SK-N-SH treated with all-trans-retinoic acid at 6 μM for 48 hours (cell line): ENCODE results near the gene RAB35.

Source experiments
- GLIS3 ChIP-seq: fragments of 250-450 bp; sonication (Bioruptor Pico); IDR thresholded peaks from 2 replicates; pipeline ENCODE4 v1.5.0; 2020; ENCODE audit warnings: mild to moderate bottlenecking, moderate library complexity
- ZFP30 ChIP-seq: fragments of 450-650 bp; formaldehyde crosslinking; IDR thresholded peaks from 2 replicates; pipeline ENCODE4 v1.5.0; 2022; ENCODE audit warnings: mild to moderate bottlenecking, moderate library complexity
- TF ChIP-seq, protein P1 (sequence below): fragments of 250-450 bp; sonication (Bioruptor Pico); IDR thresholded peaks from 2 replicates; pipeline ENCODE4 v1.8.0; 2020; ENCODE audit warnings: mild to moderate bottlenecking, moderate library complexity, borderline replicate concordance

DNA sequence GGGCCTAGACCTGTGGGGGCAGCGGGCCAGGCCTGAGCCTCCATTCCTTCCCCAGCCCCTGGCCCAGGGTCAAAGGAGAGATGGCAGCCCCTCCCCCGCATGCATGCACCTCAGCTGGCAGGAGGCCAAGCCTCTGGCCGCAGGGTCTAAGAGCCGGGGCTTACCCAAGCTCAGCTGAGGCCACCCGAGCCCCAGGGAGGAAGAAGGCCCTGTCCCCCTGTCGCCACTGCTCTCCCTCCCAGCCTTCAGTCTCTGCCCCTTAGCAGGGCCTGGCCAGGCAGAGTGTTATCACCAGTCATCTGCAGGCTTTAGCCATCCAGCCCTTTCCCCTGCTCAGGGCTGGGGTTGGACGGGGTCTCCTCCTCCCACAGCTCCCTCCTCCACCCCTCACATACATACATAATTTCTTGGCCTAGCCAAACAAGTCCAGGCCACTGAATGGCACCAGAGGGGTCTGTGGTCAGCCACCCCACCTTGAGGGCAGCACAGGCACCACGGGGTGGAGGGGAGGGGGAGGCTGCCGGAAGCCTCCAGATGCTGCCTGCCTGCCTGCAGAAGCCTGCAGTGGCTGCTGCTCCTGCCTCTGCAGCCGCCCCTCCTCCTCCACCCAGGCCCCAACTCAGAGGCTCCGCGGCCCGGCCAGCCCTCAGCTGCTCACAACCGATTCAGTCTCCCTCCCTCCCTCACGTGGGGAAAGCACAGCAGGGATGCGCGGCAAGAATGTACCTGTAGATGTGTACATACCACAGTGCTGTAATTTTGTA lies 22.8 kb downstream of the RAB35 start:
- TF ChIP-seq GLIS3 (no peak), ZFP30 (CRISPR knock-in tag) (no peak)
- TF ChIP-seq, protein P1, sequence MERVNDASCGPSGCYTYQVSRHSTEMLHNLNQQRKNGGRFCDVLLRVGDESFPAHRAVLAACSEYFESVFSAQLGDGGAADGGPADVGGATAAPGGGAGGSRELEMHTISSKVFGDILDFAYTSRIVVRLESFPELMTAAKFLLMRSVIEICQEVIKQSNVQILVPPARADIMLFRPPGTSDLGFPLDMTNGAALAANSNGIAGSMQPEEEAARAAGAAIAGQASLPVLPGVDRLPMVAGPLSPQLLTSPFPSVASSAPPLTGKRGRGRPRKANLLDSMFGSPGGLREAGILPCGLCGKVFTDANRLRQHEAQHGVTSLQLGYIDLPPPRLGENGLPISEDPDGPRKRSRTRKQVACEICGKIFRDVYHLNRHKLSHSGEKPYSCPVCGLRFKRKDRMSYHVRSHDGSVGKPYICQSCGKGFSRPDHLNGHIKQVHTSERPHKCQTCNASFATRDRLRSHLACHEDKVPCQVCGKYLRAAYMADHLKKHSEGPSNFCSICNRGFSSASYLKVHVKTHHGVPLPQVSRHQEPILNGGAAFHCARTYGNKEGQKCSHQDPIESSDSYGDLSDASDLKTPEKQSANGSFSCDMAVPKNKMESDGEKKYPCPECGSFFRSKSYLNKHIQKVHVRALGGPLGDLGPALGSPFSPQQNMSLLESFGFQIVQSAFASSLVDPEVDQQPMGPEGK (CRISPR knock-in tag), result no peak
